NCI-H524 (cell line): ENCODE results near the gene CRIP1.

Experiments
- DNase-seq, 2 experiments: peaks; one replicate each; lab custom pipeline; 2025; lab: John Stamatoyannopoulos, UW

The CRIP1 gene

DNA sequence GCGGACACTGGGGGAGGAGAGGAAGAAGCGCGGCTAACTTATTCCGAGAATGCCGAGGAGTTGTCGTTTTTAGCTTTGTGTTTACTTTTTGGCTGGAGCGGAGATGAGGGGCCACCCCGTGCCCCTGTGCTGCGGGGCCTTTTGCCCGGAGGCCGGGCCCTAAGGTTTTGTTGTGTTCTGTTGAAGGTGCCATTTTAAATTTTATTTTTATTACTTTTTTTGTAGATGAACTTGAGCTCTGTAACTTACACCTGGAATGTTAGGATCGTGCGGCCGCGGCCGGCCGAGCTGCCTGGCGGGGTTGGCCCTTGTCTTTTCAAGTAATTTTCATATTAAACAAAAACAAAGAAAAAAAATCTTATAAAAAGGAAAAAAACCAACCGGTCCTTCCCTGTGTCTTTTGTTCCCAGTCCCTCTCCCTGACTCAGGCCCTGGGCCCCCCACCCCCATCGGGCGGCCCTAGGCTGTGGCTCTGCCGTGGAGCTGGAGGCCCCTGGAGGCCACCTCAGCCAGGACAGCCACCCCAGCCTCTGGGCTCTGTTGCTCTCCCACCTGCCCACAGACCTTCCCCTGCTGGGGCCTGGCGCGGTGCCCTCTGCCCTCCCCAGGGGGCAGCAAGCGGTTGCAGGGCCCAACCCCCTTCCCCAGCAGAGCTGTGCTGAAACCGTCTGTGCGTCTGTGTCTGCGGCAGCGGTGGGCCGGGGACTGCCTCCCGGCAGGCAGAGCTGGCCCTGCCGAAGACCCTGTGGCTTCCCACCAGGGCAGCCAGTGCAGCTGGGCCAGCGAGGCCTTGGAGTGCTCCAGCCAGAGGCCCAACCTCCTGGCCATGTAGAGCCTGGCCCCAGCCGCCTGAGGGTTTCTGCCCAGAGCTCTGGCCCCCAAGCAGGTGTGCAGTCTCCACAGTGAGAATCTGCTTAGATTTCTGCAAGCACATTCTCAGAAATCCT lies 16.1 kb upstream of the CRIP1 start:
- no peak for DNase-seq

DNA sequence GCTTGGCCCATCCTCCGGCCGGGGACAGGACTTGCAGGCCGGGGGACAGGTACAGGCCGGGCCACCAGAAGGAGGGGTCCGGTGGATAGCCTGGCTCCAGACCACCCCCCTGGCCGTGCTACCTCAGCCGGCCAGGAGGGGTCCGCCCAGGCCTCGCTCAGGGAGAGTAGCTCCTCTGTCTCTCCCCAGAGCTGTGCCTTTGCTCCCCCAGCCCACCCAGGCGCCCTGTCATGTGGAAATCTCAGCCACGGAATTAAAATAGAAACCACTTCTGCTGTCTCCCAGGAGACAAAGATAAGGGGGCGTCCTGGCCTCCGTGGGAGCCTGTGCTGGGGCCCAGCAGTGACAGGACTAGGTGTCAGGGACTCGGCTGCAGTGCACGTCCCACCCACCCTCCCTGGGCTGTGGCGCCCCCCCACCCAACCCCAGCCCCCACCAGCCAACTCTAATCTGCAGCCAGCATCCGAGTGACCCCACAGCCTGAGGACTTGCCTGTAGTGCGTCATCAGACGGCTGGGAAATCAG lies 15.3 kb upstream of the CRIP1 start:
- DNase-seq = no peak

DNA sequence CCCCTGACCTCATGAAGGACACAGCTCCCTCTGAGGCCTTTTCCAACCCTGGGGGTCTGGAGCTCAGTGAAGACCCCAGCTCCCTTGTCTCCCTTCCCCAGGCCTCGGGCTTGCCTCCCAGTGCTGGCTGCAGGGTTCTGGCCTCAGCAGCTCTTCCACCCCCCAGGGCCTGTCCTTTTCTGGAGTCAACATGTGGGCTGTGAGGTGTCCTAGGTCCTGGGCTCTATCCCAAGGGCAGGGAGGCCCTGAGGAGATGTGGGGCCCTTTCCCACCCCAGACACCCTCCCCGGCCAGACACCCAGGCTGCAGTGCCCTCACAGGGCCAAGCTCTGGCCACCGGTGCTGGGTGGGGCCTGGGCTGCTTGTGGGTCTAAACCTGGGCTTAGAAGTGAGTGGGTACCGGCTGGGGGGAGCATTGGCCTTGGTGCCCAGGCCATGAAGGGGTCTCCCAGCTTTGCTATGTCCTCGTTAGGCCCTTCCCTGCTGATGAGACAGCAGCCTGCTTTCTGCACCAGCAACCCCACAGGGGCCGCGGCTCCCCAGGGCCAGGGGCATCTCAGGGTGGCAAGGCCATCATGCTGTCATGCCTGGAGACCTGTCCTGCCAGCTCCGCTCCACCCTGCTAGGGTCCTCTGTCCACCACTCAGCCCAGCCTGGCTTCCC lies 14.7 kb upstream of the CRIP1 start:
- no peak for DNase-seq

DNA sequence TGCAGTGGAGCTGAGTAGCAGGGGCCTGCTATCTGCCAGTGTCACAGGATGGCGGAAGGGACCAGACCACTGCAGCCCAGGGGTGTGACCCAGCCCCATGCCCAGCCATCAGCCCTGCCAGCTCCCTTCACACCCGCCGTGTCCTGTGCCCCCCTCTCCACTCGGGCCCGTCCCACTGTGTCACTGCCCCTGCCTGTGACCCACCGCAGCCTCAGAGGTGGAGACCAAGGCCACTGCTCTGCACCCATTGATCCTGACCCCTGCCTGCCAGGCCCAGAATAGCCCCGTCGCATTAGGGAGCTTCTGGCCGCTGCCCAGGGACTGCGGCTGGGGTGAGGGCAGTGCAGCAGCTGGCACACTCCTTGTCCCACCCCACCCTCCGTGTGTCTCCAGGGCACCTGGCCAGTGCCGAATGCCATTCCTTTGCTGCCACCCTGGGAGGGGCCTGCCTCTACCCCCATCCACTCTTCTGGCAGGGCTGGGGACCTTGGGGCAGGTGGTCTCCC lies 14.1 kb upstream of the CRIP1 start:
- DNase-seq = no peak

DNA sequence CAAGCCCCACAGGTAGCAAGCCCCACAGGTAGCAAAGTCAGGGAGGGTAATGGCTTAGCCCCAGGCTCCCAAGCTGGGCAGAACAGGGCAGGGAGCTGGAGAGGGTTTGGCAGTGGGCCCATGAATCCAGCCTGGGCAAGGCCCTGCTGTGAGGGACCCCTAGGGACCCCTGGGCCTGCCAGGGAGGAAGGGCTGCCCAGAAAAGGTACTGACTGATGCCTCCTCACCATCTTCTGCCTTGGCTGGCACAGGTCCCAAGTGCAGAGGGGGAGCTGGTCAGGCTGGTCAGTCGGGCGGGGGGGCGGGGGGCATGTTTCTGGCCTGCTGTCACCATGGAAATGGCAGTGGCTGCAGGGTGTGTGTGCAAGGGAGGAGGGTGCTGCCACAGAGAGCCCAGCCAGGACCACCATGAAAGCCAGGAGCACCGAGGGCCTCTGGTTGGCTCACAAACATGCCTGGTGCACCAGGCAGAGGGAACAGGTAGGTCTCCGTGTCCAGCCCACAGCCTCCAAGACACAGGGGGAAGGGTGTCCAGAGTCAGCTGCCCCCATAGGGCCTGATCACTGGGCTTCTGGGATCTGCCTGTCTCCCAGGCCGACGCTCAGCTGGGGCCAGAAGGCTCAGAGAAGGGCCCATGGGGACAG lies 13.5 kb upstream of the CRIP1 start:
- DNase-seq = no peak

DNA sequence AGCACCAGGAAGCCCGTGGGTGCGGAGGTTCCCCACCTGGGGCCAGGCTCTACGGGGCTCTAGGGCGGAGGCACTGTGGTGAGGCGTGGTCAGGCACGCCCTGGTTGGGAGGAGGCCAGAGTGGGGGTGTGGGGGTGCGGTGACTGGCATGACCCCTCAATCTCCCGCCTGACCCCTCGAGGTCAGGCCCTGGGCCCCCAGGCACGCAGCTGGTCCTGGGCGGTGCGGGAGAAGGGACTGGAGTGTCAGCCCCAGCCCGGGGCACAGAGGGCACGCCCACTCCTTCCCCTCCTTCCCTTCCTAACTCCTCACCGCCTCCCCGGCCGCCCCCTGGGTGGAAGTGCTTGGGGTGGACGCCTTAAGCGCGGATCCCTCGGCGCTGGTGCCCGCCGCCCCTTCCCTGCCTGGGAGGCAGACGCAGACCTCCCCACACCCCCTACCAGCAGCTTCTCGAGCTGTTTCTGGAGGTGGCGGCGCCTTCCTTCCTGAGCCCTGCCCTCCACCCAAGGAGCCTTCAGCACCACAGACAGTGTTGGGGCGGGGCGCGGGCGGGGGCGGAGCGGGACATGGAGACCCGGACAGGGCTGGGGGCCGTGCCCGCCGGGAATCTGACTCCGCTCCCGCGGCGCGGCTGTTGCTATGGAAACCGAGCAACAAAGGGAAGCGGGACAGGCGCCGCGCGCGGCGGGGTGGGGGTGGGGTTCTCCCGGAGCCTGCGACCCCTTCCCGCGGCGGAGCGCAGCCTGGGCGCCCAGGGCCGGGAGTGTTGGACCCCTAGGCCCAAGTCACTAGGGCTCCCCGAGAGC lies 12.8 kb upstream of the CRIP1 start:
- DNase-seq = peak; percentile 89 to 91

DNA sequence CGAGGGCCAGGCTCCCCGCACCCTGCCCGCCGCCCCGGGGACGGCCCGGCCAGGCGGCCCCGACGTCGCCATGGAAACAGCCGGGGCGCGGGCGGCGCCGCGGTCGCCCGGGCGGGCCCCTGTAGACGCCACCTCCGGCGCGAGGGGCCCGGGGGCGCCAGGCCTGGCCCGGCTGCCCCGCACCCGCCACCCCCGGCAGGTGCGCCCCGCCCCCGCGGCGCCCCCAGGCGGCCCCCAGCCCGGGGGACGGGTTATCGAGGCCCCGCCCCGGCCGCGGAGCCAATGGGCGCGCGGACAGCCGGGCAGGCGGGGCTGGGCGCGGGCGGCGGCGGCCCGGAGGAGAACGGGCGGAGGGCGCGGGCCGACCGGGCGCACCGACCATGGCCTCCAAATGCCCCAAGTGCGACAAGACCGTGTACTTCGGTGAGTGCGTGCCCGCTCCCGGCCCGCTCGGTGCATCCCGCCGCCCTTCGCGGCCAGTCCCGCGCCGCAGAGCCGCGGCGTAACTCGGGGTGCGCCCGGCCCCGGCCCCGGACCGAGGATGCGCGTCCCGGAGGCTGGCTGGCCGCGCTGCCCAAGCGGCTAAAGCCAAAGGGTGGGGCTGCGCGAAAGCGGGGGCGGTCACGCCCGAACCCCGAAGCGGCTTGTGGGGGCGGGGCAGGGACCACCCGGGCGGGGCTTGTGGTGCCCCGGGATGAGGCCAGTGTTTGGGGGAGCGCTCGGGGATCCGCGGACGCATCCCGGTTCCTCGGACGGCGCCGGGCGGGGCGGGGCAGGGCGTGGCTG lies 12.0 kb upstream of the CRIP1 start, which contains the start of gene CRIP2:
Gene CRIP2, plus strand, starts transcription at position 339 of the 786 bp plus-strand sequence. Its CDS starts 42 bp downstream, at position 381.
- DNase-seq = peak; percentile 32 to 67

DNA sequence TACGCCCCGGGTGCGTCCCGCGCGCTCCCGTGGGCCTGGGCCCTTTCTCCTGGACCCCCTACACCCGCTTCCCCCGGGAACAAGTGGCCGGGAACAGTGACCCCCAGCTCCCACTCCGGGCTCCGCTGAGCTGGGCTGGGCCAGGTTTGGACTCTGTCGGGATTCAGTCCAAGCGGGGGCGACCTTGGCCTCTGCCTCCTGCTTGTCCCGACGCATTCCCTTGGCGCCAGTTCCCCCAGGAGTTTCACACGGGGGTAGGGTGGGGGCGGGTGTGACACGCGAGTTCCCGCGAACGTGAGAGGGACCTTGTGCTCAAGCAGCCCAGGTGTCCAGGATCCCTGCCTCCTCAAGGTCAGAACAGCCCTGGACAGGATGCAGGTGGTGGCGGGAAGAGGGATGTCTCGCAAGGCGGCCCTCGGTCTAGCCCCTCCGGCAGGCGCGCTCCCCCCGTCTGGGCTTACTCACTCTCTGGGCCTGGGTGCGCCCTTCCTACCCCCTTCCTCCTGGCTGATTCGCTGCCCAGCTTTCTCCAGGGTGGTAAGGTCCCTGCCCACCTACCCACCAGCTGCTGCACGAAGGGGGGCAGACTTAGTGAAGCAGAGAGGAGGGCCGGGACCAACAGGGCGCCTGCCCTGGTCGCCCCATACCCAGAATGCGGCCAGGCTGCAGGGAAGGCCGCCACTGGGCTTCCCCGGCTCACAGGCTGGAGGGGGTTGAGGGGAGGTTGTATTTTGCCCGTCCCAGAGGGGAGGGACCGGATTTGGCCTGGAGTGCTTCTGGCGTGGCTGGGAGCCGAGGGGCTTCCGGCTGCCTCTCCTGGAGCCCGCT lies 11.2 kb upstream of the CRIP1 start:
- no peak for DNase-seq

DNA sequence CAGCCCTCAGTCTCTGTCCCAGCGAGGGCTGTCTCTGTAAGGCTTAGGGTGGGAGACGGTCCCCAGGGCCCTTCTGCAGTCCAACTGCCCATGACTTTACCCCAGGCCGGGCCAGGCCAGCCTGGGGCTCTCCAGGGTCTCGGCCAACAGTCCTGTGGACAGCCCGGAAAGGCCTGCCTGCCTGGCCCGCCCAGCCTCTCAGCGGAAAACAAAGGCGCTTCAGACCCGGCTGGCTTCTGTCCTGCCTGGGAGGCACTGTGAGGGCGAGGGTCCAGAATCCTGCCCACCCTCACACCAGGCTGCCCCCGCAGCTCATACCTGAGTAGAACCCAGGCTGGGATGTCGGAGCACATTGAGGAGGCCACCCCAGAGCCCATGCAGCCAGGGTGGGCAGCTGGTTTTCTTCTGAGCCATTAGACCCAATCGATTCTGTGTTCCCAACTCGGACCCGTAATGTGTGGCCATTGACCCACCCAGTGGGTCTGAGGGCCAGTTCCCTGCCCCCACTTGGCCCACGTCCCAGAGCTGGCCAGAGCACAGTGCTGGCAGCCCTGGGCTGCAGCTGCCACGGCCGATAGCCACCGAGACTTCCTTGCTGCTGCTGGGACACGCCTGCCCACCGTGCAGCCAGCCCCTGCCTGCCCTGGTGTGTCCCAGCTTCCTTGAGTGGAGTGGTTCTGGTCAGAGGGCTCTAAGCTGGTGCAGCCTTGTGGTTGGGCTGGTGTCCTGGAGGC lies 10.4 kb upstream of the CRIP1 start:
- no peak for DNase-seq

DNA sequence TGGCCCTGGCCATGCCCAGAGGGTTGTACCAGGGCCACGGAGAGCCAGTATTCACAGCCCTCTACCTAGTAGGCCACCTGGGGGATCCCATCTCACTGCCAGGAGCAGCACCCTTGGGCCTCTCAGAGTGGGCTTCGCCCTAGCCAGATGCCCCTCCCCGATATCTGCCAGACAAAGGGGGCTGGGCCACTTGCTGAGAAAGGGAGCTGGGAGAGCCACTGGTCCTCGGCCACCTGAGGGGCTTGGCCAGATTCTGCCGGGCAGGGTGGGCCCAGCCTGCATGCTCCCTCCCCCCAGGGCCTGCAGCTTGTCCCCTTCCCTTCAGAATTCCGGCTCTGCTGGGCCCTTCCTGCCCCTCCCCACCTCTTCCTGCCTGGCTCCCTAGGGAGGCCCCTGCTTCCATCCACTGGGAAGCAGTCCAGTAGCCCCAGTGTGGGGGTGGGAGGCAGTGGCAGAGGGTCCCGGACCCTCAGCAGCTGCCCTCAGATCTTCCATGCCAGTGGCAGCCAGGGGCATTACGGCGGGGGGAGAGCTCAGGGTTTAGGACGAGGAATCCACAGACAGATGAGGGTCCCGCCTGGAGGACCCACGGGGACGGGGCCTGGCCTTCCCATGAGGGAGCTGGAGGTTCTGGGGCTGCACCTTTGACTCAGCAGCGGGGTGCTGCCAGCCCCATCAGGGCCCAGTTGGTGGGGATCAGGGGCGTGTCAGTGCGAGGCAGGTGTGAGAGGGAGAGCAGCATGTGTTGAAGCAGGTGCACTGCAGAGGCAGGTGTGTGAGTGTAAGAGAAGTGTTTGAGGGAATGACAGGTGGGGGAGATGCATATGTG lies 9.6 kb upstream of the CRIP1 start:
- DNase-seq = no peak

DNA sequence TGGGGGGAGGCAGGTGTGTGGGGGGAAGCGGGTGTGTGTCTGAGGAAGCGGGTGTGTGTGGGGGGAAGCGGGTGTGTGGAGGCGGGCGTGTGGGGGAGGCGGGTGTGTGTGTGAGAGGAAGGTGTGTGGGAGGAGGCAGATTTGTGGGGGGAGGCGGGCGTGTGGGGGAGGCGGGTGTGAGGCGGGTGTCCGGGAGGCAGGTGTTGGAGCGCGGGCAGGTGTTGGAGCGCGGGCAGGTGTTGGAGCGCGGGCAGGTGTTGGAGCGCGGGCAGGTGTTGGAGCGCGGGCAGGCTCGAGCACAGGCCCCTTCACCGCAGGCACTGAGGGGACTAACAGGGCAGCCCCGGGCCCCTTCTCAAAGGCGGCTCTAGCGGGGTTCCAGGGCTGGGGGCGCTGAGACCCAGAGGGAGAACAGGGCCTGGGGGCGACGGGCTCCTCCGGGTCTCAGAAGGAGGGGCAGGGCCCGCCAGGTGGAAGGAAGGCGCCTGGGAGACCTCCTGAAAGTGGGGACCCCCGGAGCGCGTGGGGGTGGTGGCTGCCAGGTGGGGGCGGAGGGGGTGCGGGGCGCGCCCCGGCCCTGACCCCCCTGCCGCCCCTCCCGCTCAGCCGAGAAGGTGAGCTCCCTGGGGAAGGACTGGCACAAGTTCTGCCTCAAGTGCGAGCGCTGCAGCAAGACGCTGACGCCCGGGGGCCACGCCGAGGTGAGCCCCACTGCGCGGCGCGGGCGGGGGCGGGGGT lies 8.9 kb upstream of the CRIP1 start:
- no peak for DNase-seq

DNA sequence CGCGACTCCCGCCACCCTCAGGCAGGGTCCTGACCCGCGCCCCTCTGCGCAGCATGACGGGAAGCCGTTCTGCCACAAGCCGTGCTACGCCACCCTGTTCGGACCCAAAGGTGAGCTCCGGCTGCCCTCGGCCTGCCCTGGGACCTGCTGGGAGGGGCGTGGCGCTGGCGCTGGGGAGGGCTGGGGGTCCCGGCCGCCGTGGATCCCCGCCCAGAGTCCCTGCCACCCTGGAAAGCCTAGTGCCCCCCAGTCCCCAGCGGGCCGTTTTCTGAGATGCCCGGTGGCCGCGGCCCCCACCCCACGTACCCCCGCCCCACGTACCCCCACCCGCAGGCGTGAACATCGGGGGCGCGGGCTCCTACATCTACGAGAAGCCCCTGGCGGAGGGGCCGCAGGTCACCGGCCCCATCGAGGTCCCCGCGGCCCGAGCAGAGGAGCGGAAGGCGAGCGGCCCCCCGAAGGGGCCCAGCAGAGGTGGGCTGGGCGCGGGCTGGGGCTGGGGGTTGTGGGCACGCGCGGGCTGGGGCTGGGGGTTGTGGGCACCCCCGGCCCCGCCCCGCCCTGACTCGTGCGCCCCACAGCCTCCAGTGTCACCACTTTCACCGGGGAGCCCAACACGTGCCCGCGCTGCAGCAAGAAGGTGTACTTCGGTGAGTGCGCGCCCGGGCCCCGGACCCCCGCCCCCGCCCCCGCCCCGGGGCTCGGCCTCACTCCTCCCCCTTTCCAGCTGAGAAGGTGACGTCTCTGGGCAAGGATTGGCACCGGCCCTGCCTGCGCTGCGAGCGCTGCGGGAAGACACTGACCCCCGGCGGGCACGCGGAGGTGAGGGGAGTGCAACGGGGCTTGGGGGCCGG lies 8.1 kb upstream of the CRIP1 start:
- DNase-seq = no peak

DNA sequence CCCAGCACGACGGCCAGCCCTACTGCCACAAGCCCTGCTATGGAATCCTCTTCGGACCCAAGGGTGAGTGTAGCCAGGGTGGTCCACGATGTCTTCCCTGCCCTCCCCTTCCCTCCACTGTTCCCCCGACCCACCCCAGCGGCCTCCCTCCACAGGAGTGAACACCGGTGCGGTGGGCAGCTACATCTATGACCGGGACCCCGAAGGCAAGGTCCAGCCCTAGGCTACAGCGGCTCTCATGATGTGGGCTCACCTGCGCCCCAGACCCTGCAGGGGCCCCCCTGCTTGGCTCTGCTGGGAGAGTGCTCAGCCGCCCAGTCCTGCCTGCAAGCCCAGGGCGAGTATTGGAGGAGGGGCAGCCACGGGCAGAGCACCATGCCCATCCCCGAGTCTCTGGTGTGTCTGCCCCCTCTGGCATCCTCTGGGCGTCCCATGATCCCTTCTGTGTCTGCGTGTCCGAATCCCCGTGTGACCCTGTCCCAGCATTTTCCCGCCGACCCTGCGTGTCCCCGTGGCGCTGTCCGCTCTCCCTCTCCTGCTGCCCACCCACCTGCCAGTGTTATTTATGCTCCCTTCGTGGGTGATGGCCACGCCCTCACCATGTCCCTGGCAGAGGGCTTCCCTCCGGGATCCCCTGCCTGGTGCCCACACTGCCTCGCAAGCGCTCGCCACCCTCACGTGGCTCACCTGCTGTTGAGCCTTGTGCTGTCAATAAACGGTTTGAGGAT lies 7.1 kb upstream of the CRIP1 start:
- no peak for DNase-seq

DNA sequence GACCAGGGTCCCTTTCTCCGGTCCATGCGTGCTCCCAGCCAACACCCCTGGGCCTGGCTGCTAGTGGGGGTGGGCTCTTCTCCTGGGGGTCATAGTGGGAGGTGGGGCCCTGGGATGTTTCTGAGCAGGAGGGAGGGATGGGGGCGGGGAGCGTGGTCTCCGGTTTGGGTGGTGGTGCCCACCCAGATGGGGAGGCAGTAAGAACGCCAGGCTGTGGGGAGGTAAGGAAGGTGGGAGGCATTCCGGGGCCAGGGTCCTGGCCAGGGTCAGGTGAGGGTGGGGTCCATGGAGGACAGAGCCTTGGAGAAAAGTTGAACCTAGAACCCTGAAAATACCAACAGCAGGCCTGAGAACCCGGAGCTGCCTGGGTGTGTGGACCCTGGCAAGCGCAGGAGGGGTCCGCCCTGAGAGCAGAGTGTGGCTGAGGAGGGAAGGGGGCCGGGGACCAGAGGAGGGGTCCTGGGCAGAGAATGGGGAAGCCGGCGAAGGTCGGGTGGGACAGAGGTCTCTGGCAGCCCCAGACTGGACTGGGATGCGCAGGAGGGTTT lies 6.4 kb upstream of the CRIP1 start:
- no peak for DNase-seq
